Stomach (tissue), 4 donors: ENCODE measurements around the gene WNT3A.

ENCODE experiments used
- EP300 ChIP-seq: sonication (generic); formaldehyde crosslinking; IDR thresholded peaks from one replicate; pipeline ENCODE4 v1.6.1; 2017; ENCODE audit warnings: antibody characterized with exemption
- POLR2A ChIP-seq, 4 donors: fragments of 450-650 bp; IDR thresholded peaks; one replicate each; pipeline ENCODE4 v1.6.1; 2016; ENCODE audit warnings: antibody characterized with exemption in 4 of 4, control low read depth in 2 of 4, mild to moderate bottlenecking in 1 of 4, moderate library complexity in 1 of 4
- POLR2AphosphoS5 ChIP-seq, 3 donors: sonication (generic); formaldehyde crosslinking; IDR thresholded peaks; one replicate each; pipeline ENCODE4 v1.6.1; 2016; ENCODE audit warnings: antibody characterized with exemption in 3 of 3
- TF ChIP-seq, protein P1 (sequence below), 7 experiments: fragments of 450-650 bp in 4 of 7; fragments of 200-600 bp in 3 of 7; sonication (generic) in 3 of 7; IDR thresholded peaks; one replicate each; pipeline ENCODE4 v1.5.1; 2016 to 2019; ENCODE audit warnings: antibody characterized with exemption in 7 of 7, control low read depth in 2 of 7, mild to moderate bottlenecking in 1 of 7

- no peak for TF ChIP-seq POLR2AphosphoS5 (IDR thresholded peaks at IDR 0.05)
- no peak for TF ChIP-seq POLR2A (IDR thresholded peaks at IDR 0.05)
- TF ChIP-seq, protein P1, sequence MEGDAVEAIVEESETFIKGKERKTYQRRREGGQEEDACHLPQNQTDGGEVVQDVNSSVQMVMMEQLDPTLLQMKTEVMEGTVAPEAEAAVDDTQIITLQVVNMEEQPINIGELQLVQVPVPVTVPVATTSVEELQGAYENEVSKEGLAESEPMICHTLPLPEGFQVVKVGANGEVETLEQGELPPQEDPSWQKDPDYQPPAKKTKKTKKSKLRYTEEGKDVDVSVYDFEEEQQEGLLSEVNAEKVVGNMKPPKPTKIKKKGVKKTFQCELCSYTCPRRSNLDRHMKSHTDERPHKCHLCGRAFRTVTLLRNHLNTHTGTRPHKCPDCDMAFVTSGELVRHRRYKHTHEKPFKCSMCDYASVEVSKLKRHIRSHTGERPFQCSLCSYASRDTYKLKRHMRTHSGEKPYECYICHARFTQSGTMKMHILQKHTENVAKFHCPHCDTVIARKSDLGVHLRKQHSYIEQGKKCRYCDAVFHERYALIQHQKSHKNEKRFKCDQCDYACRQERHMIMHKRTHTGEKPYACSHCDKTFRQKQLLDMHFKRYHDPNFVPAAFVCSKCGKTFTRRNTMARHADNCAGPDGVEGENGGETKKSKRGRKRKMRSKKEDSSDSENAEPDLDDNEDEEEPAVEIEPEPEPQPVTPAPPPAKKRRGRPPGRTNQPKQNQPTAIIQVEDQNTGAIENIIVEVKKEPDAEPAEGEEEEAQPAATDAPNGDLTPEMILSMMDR (IDR thresholded peaks at IDR 0.05), result no peak
- TF ChIP-seq EP300, result no peak
Observed at GRCh38 chr1:227961651-227962466, 44.9 kb upstream of the WNT3A start.
